NCI-H82 (cell line): ENCODE results near the gene EEA1.
"Not testable (repeated sequence)": the region's sequence is repeated elsewhere in the genome, so short reads cannot be mapped to it uniquely, and the experiment has no call there.

Experiments
- DNase-seq: peaks from one replicate; lab custom pipeline; 2025; lab: John Stamatoyannopoulos, UW

The EEA1 gene

DNA sequence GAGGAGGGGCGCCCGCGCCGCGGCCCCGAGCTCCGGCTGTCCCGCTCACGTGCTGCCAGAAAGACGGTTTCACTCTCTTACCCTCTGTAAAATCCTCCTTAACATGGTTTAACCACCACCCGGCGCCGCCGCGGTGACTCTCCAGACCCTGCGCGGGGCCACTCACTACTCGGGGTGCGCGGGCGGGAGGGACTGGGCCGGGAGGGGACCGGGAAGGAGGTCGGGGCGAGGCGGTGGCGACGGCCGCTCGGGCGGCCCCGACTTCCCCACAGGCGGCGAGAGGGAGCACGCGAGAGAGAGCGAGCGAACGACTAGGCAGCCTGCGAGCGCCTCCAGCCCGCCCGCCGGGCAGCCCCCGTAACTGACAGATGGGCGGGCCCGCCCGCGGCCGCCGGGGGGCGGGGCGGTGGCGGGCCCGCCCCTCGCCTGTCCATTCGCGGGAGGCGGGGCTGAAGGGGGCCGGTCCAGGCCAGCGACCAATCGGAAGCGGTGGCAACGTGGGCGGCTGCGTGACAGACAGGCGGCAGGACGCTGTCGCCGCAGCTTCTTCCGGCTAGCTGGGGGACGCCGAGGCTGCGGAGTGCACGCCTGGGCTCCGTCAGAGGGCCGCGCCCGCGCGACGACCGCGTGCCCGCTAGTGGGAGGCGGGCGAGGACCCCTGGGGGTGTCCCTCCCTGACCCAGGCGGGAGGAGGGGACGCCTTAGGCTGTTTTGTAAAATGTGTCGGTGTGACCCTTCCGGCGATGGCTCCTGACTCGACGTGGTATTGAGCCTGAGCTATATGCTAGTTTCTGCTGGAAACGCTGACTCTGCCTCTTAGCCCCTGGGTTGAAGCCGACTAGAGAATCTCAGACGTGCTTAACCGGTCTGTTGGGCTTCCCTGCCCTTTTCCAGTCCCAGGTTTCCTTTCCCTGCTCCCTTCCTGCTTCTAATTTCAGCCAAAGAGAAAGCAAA is at the start of gene EEA1:
EEA1 (minus strand) TSS at position 334 of the 954 bp plus-strand sequence; CDS start at position 105, 229 bp downstream.
- peak; percentile 98 for DNase-seq

DNA sequence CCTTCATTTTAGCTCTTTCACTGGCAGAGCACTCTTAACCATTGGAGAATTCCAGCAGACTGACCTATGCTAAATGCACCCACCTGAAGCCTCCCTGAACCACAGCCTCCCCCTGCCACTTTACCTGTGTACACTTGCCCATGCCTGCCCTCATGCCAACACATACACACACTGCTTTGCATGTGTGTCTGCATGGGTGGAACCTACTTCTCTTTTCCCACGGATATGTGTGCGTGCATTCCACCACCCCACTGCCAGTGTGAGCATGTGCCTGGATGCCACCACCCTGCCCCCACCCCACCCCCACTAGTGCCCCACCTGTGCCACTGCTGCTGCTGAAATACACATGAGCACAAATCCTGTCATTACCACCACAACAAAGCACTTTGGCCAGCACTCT is 49.5 kb upstream of the EEA1 start:
- no peak for DNase-seq

DNA sequence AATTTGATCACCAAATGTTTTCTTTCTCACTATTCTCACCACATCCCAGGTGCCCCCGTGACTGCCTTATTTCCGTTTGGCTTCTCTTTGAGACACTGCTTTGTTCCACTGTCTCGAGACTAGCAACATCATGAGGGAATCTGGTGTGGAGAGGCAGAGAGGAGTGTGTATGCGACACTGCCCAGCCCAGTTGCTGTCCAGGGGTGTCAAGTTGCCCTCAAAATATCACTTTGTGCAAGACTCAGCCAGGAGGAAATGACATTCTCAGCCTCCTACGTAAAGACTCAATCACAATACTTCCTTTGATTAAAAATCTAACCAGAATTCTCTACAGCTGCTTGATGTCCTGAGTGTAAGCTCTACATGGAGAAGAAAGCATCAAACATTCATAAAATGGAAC is 48.2 kb upstream of the EEA1 start:
- no peak for DNase-seq

DNA sequence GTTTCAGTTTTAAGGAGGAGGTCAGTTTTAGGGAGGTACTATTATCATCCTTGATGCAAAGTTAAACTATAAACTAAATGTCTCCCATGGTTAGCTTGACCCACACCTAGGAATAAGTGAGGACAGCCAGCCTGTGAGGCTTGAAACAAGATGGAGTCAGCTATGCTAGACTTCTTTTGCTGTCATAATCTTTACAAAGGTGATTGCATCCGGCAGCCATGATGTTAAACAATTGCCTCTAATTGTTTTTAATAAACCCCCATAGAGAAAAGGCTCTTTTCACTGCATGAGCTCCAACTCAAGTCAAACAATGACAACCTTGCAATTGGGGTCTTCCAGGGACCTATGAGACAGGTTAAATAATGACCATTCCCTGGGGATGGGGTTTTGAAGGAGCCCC is 45.7 kb upstream of the EEA1 start:
- no peak for DNase-seq

DNA sequence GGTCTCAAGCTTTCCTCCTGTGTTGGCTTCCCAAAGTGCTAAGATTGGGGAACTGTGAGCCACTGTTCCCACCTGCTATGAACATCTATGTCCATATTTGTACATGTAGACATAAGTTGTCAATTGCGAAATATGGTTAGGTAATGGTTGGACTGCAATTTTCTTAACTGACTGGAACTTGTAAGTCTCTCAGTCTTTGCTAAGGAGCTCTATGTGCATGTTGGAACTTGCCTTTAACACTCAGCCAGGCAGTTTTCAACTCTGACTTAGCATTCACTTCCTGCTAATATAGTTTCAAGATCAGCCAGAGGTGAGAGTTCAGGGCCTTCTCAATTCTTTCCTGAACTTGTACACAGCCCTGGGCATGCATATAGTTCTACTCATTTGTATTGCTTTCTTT is 44.5 kb upstream of the EEA1 start:
- DNase-seq: no peak

DNA sequence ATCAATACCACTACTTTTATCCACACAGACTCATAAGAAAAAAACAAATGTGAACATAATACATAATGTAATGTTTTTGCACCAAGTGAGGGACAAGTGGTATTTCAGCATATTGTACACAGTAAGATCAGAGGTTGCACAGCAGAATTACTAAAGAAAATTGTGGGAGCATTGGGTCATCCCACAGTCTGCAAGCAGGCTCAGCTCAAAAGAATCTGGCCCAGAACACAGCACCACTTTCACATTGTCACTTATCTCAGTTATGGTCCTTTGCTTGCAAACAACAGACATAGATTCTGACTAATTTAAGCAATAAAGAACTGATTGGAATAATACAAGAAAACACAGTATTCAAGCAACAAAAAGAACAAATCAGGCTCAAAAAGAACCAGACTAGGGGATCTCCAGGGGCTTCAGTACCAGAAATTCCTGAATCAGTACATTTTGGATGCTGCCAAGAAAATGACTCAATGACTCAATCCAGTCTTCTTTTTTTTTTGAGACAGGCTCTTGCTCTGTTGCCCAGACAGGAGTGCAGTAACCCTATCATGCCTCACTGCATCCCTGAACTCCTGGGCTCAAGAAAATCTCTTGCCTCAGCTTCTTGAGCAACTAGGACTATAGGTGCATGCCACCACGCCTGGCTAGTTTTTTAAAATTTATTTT is 42.9 kb upstream of the EEA1 start:
- no peak for DNase-seq

DNA sequence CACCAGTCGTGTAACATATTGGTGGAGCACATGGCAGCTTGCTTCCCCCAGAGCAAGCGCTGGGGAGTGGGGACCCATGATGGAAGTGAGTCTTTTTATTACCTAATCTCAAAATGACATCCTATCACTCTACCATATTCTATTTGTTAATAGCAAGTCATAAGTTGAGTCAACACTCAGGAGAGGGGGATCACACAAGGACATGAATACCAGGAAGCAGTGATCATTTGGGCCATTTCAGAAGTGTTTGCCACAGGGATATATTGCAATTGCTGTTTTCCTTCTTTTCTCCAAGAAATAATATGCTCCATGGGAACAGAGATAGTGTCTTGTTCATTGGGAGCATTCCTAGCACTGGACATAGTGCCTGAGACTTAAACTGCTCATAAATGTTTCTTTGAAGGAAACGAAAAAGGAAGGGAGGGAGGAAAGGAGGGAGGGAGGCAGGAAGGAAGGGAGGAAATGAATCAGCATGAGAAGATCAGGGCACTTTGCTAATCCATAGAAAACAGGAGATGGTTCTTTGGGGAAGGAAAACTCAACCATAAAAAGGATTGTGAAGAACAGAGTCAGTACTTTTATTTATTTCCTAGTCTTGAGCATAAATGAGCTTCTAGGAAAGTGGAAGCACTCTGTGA is 39.2 kb upstream of the EEA1 start:
- no peak for DNase-seq

DNA sequence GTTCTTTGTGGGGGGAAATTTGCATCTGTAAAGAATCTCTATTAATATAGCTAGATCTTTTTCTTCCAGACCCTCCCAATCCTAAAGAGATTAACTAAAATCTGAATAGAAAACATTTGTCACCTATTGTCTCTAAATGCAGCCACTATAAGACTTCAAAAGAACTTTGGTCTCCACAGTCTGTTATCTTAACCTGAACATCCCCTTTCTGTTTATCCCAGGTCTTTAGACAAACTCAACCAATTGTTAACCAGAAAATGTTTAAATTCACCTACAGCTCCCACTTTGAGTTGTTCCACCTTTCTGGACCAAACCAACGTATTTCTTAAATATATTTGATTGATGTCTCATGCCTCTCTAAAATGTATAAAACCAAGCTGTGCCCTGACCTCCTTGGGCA is 35.3 kb upstream of the EEA1 start:
- DNase-seq: not testable (repeated sequence)

DNA sequence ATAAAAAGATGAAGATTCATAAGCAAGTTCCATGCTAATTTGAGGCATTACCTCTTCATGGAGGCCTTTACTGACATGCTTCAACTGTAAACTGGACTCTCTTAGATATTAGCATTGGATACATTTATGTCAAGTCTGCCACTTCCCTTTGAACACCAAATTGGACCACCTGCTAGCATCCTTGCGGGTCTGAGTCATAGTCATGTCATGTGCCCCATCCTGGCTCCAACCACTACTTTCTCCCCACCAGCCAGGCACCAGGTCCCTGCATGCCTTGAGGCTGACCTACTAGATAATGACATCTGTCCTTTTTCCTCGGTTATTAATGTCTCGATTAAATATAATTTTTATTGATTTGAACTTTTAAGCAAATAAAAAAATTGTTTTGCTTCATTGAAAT is 32.9 kb upstream of the EEA1 start:
- DNase-seq: no peak

DNA sequence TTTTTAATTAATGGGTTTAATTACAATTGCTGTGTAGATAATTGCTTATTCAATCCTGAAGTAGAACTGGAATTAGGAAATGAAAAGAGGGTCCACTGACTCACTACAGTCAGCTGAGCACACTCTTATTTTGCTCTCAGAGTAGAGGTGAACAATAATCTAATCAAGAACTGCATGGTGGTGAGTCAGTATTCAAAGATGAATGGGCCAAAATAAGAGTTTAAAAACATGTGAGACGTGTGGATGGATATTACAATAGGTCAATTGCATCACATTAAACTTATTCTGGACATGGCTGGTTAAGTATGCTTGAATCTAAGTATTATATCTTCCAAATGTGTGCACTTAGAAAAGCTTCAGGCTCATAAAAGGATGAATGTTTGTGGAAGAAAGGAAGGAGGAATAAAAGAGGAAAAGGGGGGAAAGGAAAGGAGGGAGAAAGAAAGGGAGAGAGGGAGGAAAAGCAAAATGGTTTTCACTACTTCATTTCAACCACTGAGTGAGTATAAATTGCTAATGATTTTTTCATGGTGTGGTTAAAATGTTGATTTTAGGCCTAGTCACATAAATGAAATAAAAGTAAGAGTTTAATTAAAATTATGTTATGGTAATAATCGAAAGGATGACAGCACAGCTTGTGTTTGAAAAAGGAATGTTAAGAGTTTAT is 27.0 kb upstream of the EEA1 start:
- no peak for DNase-seq

DNA sequence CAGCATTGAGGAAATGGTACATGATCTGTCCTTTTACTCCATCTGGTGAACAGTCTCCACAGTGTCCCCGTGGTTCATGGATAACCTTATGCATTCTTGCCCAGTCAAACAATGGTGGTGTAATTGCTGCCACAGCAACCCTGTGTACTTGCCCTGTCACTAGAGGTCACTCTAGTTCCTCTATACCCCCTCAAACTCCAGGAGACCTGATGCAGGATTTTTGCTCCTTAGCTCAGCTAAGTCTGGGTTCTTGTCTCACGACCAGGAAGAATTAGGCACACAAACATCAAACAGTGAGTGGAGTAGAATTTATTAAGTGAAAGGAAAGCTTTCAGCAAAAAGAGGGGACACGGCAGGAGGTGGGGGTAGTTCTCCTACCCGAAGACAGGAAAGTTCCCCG is 24.7 kb upstream of the EEA1 start:
- DNase-seq: peak; percentile 29

DNA sequence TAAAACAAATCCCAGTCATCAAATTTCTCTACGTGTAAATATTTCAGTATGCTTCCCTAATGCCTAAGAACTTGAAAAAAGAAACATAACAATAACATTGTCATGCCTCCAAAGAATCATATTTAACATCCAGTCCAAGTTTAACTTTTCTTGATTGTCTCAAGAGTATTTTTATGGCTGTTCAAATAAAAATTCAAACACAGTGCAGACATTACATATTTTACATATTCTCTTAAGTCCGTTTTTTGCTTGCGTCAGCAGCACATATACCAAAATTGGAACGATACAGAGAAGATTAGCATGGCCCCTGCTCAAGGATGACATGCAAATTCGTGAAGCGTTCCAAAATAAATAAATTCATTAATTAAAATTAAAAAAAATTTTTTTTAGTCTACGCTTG is 23.3 kb upstream of the EEA1 start:
- DNase-seq: no peak

DNA sequence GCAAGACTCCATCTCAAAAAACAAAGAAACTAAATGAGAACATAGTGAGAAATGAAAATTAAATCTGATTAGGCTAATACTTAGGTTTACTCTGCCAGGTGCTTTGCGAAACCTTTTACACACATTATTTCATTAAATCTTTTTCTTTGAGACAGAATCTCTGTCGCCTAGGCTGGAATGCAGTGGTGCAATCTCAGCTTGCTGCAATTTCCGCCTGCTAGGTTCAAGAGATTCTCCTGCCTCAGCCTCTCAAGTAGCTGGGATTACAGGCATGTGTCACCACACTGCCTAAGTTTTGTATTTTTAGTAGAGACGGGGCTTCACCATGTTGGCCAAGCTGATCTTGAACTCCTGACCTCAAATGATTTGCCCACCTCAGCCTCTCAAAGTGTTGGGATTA is 21.9 kb upstream of the EEA1 start:
- DNase-seq: no peak

DNA sequence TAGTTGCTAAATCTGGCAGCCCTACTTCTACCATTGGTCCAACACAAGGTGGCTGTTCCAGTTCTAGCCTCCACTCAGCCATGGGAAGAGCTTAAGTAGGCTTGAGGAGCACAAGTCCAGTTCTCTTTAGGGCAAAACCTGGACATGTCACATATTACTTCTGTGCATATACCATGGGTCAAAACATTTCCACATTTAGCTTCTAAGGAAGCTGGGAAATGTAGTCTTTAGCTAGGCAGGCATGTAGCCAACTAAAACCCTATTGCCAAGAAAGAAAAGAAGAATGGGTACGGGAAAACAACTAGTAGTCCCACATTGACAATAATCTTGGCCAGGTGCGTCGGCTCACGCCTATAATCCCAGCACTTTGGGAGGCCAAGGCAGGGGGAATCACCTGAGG is 20.9 kb upstream of the EEA1 start:
- no peak for DNase-seq

DNA sequence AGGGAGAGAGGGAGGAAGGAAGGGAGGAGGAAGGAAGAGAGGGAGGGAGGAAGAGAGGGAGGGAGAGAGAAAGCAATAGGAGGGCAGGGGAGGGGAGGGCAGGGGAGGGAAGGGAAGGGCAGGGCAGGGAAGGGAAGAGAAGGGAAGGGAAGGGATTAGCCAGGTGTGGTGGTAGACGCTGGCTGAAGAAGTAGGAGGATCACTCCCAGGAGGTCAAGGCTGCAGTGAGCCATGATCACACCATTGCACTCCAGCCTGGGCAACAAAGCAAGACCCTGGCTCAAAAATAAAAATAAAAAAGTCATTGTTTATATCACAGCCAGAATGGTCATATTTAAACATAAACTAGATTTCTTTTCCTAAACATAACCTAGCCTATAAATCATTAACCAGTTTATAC is 20.4 kb upstream of the EEA1 start:
- DNase-seq: no peak

DNA sequence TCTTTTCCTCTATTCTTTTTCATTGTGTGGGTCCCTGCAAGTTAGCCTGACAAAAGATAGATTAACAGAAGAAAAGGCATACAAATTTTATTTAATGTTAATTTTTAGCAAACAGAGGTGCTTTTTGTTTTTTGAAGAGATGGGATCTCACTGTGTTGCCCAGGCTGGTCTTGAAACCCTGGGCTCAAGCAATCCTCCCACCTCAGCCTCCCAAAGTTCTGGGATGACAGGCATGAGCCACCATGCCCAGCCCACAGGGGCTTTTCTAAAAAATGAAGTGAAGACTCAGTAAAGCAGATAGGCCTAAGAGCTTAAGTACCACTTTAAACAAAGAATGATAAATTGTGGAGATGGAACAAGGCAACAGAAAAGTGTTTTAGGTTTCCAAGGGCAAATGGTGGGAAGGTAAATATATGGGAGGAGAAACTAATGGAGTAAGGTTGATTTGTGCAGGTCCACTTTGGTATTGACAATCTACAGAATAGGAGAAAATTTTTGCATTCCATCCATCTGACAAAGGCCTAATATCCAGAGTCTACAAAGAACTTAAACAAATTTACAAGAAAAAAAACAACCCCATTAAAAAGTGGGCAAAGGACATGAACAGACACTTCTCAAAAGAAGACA is 18.6 kb upstream of the EEA1 start:
- DNase-seq: no peak

DNA sequence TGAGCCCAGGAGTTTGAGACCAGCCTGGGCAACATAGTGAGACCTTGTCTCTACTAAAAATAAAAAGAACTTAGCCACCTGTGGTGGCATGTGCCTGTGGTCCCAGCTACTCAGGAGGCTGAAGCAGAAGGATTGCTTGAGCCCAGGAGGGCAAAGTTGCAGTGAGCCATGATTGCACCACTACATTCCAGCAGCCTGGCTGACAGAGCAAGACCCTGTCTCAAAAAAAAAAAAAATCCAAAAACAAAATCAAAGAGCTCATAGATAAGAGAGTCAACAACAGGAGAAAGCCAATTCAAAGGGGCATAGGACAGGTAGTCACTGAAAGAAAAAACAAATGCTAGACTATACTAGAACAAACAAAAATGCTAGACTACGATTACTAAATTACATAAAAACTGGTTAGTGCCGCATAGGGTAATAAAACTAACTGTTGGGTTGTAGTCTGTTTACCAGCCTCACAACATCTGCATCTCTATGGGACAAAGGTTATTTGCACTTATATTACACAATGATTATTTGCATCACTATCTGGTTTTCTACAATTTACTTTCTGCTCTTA is 16.6 kb upstream of the EEA1 start:
- DNase-seq: no peak

DNA sequence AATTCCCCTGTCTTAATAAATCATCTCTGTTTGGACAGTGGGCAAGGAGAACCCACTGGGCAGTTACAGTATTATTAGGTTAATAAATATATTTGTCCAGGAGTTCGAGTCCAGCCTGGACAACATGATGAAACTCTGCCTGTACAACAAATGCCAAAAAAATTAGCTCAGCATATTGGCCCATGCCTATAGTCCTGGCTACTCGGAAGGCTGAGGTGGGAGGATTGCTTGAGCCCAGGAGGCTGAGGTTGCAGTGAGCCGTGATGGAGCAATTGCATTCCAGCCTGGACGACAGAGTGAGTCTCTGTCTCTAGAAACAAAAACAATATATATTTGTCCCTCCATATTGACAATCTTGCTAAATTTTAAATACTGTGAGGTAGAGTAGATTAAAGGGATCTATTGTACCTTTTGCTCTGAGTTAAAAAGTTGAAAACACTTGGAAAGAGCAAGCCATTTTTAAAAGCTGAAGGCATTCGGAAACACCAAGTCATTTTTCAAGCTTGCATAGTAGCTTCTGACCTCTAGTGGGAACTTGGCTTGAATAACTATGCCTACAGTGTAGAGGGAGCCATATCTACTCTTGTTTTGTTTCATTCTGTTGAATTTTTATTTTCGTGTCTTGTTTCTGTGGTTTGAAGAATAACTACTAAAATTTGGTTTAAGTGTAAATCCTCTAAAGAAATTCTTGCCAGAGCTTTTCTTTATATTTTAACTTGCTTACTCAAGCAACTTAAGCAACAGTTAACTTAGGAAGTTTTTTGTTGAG is 14.6 kb upstream of the EEA1 start:
- DNase-seq: no peak

DNA sequence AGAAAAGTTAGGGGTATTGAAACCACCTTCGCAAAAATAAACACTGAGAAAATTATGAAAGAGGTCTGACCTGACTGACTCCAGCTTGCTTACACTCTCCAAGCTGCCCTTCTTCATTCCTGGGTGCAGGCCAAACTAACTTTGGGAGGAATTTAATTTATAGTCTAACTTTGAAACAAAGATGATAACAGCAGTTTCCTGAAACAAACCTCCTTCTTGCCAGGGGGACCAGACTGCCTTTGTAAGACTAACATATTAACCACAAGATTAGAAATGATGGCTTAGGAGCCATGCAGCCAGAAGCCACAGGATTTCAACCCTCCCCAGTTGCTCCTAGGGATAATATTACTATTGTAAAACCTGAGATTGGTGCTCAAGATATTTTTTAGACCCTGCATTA is 13.8 kb upstream of the EEA1 start:
- DNase-seq: no peak

DNA sequence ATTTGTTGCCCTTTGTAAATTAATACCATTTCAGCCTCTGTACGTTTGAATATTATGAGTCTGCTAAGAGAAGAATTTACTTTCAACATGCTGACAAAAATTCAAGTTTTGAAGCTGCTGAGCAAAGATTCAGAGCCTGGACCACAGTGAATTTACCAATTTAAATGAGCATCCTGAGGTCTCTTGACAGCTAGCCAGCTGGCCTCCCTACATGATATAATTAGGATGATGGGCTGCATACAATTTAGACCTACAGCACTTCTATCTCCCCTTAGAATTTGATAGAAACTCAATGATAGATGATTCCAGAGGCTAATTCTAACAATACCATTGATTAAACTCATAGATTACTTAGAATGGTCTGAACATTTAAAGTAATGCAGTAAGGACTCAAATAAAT is 10.0 kb upstream of the EEA1 start:
- no peak for DNase-seq

DNA sequence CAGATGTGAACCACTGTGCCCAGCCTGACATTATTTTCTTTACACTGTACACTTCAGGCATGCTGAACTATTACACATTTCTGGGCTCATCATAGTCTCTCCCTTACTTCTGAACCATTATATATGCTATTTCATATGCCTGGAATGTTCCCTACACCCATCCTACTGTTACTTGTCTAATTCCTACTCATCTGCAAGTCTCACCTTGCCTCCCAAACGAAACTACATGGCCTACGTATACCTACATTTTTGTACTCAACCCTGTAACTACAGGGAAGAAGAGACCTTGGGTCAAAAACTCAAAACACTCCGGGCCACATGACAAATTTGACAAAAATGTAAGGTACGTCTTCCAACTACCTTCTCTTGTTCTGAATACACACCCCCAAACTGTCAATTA is 9.5 kb upstream of the EEA1 start:
- no peak for DNase-seq
